Naive B cell (primary cell): ENCODE data around the gene ZBTB46. TPM values are rescaled to one million over a fixed set of nuclear protein-coding genes. Genes with fewer than 3 reads are reported as not detected.
"Not testable (repeated sequence)": the region's sequence is repeated elsewhere in the genome, so short reads cannot be mapped to it uniquely, and the experiment has no call there.

Experiments
- ATAC-seq, 2 donors: fragments of 150-1000 bp; cut with Tn5 transposase; 2 replicates each; pipeline ENCODE4 v1.10.0; 2021; ENCODE audit warnings: low read depth in 2 of 2, mild to moderate bottlenecking in 2 of 2, moderate library complexity in 2 of 2
- DNase-seq: peaks from one replicate; pipeline ENCODE4 v3.0.0; 2022
- H3K27ac Mint-ChIP-seq, 6 donors: one replicate each; pipeline ENCODE4 v1.8.0; 2020 to 2022; ENCODE audit warnings: mild to moderate bottlenecking in 6 of 6, mixed read lengths in 6 of 6, moderate library complexity in 5 of 6, inconsistent platforms in 2 of 6
- H3K27me3 Mint-ChIP-seq, 3 donors: one replicate each; pipeline ENCODE4 v1.8.0; 2021 to 2022; ENCODE audit warnings: mixed read lengths in 3 of 3, mild to moderate bottlenecking in 1 of 3
- H3K36me3 Mint-ChIP-seq, 2 donors: one replicate each; pipeline ENCODE4 v1.8.0; 2020 to 2022; ENCODE audit warnings: mixed read lengths in 2 of 2, inconsistent platforms in 1 of 2, mild to moderate bottlenecking in 1 of 2
- H3K4me1 Mint-ChIP-seq, 3 donors: one replicate each; pipeline ENCODE4 v1.8.0; 2020 to 2022; ENCODE audit warnings: mixed read lengths in 3 of 3, inconsistent platforms in 1 of 3, mild to moderate bottlenecking in 1 of 3, moderate library complexity in 1 of 3
- H3K4me3 Mint-ChIP-seq, 8 donors: one replicate each; pipeline ENCODE4 v1.8.0; 2020 to 2022; ENCODE audit warnings: mild to moderate bottlenecking in 8 of 8, mixed read lengths in 8 of 8, moderate library complexity in 8 of 8, inconsistent platforms in 2 of 8
- H3K9me3 Mint-ChIP-seq, 7 donors: one replicate each; pipeline ENCODE4 v1.8.0; 2020 to 2022; ENCODE audit warnings: mixed read lengths in 7 of 7, mild to moderate bottlenecking in 5 of 7, inconsistent platforms in 2 of 7, moderate library complexity in 1 of 7
- polyA plus RNA-seq, 6 donors: library from polyadenylated mRNA; unstranded; fragments of 300-500 nt; fragmentation: Illumina TruSeq; gene quantifications; one replicate each; pipeline ENCODE4 v1.2.3, GENCODE V29; 2021; ENCODE audit warnings: low read depth in 6 of 6

The ZBTB46 gene
- polyA plus RNA-seq, 6 donors from 2014 or later, result 0.15 TPM; not detected in 5

- peak; percentile 63 to 65 for ATAC-seq
- H3K27me3 Mint-ChIP-seq, result no peaks in the 10 kb centered on the region
- H3K4me3 Mint-ChIP-seq, result peak within 1 kb of the TSS; percentile 79 to 90 (median 84)
- DNase-seq, result peak; percentile 63
- peaks cover 18 to 38% (median 19%) of the 10 kb centered on the region in 3 donors for H3K4me1 Mint-ChIP-seq
- H3K9me3 Mint-ChIP-seq, result no peaks in the 10 kb centered on the region
- peaks cover 0 to 7% of the 10 kb centered on the region in 2 donors for H3K36me3 Mint-ChIP-seq
- H3K27ac Mint-ChIP-seq, result peak within 1 kb of the TSS in 5 of 6 donors; percentile 21 to 88 (median 62)
Measured at GRCh38 chr20:63735859-63736718, 95.0 kb downstream of the ZBTB46 start, which contains the start of gene LIME1. TSS of gene LIME1 (plus strand) at chr20:63736664. CDS start at chr20:63737550, 886 bp downstream.

GRCh38 chr20:63734946-63735858 lies 95.9 kb downstream of the ZBTB46 start:
- Mint-ChIP-seq H3K4me3 (peak overlapping the region in 6 of 8 donors; percentile 35 to 86 (median 70)), H3K27me3 (no peaks in the 10 kb centered on the region), H3K36me3 (peaks cover 0 to 7% of the 10 kb centered on the region in 2 donors), H3K4me1 (peaks cover 18 to 38% (median 19%) of the 10 kb centered on the region in 3 donors), H3K9me3 (no peaks in the 10 kb centered on the region), H3K27ac (peak overlapping the region in 2 of 6 donors; percentile 47 to 79)
- DNase-seq (no peak), ATAC-seq (no peak)

GRCh38 chr20:63734111-63734945 lies 96.7 kb downstream of the ZBTB46 start:
- H3K4me1 Mint-ChIP-seq, result peaks cover 22 to 41% (median 22%) of the 10 kb centered on the region in 3 donors
- peaks cover 0 to 7% of the 10 kb centered on the region in 2 donors for H3K36me3 Mint-ChIP-seq
- H3K9me3 Mint-ChIP-seq, result no peaks in the 10 kb centered on the region
- no peaks in the 10 kb centered on the region for H3K27me3 Mint-ChIP-seq
- ATAC-seq, result no peak
- H3K27ac Mint-ChIP-seq, result peak overlapping the region in 2 of 6 donors; percentile 88
- DNase-seq, result no peak
- peak overlapping the region in 4 of 8 donors; percentile 27 to 73 (median 52) for H3K4me3 Mint-ChIP-seq

- H3K27ac Mint-ChIP-seq, result peak overlapping the region in 2 of 6 donors; percentile 33 to 88
Measured at GRCh38 chr20:63733579-63734081, 97.4 kb downstream of the ZBTB46 start.

GRCh38 chr20:63733117-63733516 lies 97.9 kb downstream of the ZBTB46 start:
- Mint-ChIP-seq H3K27ac (no peak overlapping the region), H3K27me3 (no peaks in the 10 kb centered on the region), H3K4me3 (no peak overlapping the region), H3K4me1 (peaks cover 31 to 46% (median 34%) of the 10 kb centered on the region in 3 donors), H3K9me3 (no peaks in the 10 kb centered on the region), H3K36me3 (peaks cover 0 to 7% of the 10 kb centered on the region in 2 donors)
- ATAC-seq (no peak), DNase-seq (no peak)

More at GRCh38 chr20:63733579-63734081, 97.4 kb downstream of the ZBTB46 start:
- no peak for ATAC-seq
- Mint-ChIP-seq H3K4me3 (peak overlapping the region in 4 of 8 donors; percentile 27 to 73 (median 52)), H3K36me3 (peaks cover 0 to 7% of the 10 kb centered on the region in 2 donors), H3K27me3 (no peaks in the 10 kb centered on the region), H3K4me1 (peaks cover 25 to 46% (median 29%) of the 10 kb centered on the region in 3 donors), H3K9me3 (no peaks in the 10 kb centered on the region)
- no peak for DNase-seq

- Mint-ChIP-seq H3K9me3 (peaks cover 0 to 2% (median 0%) of the 10 kb centered on the region in 7 donors), H3K27ac (no peak overlapping the region), H3K36me3 (peaks cover 0 to 7% of the 10 kb centered on the region in 2 donors), H3K27me3 (no peaks in the 10 kb centered on the region), H3K4me3 (no peak overlapping the region), H3K4me1 (peaks cover 31 to 46% (median 40%) of the 10 kb centered on the region in 3 donors)
- DNase-seq (no peak), ATAC-seq (no peak)
Measured at GRCh38 chr20:63732118-63733095, 98.7 kb downstream of the ZBTB46 start.

GRCh38 chr20:63731410-63731809 lies 99.7 kb downstream of the ZBTB46 start:
- peaks cover 0 to 7% of the 10 kb centered on the region in 2 donors for H3K36me3 Mint-ChIP-seq
- H3K27ac Mint-ChIP-seq, result no peak overlapping the region

GRCh38 chr20:63730189-63730733 lies 100.8 kb downstream of the ZBTB46 start:
- ATAC-seq, DNase-seq, H3K27me3 Mint-ChIP-seq: not testable (repeated sequence)
- H3K27ac Mint-ChIP-seq, result peak overlapping the region in 1 of 6 donors; percentile 49
- H3K4me3 Mint-ChIP-seq, result peak overlapping the region in 1 of 8 donors; percentile 58
- H3K36me3 Mint-ChIP-seq, result peaks cover 4 to 13% of the 10 kb centered on the region in 2 donors
- H3K9me3 Mint-ChIP-seq, result peaks cover 3 to 14% (median 4%) of the 10 kb centered on the region in 7 donors
- H3K4me1 Mint-ChIP-seq, result peaks cover 25 to 34% (median 29%) of the 10 kb centered on the region in 3 donors

More at GRCh38 chr20:63731410-63731809, 99.7 kb downstream of the ZBTB46 start:
- ATAC-seq (no peak), DNase-seq (no peak)
- Mint-ChIP-seq H3K27me3 (no peaks in the 10 kb centered on the region), H3K4me3 (no peak overlapping the region), H3K9me3 (peaks cover 0 to 5% (median 0%) of the 10 kb centered on the region in 7 donors), H3K4me1 (peaks cover 33 to 40% (median 37%) of the 10 kb centered on the region in 3 donors)

GRCh38 chr20:63722967-63723622 lies 108.0 kb downstream of the ZBTB46 start:
- not testable (repeated sequence) for ATAC-seq, DNase-seq, H3K27me3 Mint-ChIP-seq, H3K27ac Mint-ChIP-seq, H3K4me3 Mint-ChIP-seq
- peaks cover 7 to 22% (median 11%) of the 10 kb centered on the region in 3 donors for H3K4me1 Mint-ChIP-seq
- H3K9me3 Mint-ChIP-seq, result peaks cover 6 to 26% (median 13%) of the 10 kb centered on the region in 7 donors
- peaks cover 19 to 26% of the 10 kb centered on the region in 2 donors for H3K36me3 Mint-ChIP-seq

GRCh38 chr20:63718996-63719395 lies 112.1 kb downstream of the ZBTB46 start:
- Mint-ChIP-seq H3K9me3 (peaks cover 5 to 24% (median 11%) of the 10 kb centered on the region in 7 donors), H3K27me3 (no peaks in the 10 kb centered on the region), H3K27ac (no peak overlapping the region), H3K36me3 (peaks cover 27 to 31% of the 10 kb centered on the region in 2 donors), H3K4me1 (peaks cover 4 to 29% (median 22%) of the 10 kb centered on the region in 3 donors), H3K4me3 (no peak overlapping the region)
- DNase-seq (no peak), ATAC-seq (no peak)
